Stimulated activated CD8-positive, alpha-beta memory T cell treated with anti-CD3 and anti-CD28 coated beads, Interleukin-15, amount 100 ng/mL, for 24 hours (primary cell): Measurements from ENCODE around the gene DLGAP1.
A peak's percentile ranks its signal among the peaks of the same experiment; 100 is the strongest.

Source experiments
- DNase-seq: peaks from one replicate; pipeline ENCODE4 v3.0.0-alpha.2; 2020; ENCODE audit warnings: low read depth

DLGAP1 gene

DNA sequence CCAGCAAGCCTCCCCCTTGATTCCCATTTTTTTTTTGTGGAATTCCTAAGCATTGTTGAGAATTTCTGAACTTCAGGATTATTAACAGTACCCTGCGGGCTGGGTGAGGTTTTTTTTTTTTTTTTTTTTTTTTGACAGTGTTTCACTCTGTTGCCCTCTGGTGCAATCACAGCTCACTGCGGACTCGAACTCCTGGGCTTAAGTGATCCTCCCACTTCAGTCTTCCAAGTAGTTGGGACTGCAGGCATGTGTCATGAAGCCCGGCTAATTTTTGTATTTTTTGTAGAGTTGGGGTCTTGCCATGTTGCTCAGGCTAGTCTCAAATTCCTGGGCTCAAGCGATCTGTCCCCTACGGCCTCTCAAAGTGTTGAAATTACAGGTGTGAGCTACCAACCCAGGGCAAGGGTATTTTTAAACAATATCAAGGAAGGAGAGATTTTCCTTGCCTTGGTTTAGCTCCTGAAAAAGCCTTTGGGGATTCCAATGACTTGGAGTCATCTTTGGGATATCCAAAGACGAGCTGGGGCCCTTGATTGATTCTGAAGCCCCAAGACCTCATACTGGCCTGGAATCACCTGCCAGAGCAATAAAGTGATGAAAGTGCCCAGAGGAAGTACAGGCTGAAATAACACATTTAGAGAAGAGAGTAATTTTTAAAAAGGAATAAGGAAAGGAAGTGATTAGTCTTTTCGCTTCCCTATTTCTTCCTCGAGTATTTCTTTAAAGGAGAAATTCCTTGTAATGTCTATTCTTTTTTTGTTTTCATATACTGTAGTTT is 764.9 kb downstream of the DLGAP1 start:
- DNase-seq, result no peak

DNA sequence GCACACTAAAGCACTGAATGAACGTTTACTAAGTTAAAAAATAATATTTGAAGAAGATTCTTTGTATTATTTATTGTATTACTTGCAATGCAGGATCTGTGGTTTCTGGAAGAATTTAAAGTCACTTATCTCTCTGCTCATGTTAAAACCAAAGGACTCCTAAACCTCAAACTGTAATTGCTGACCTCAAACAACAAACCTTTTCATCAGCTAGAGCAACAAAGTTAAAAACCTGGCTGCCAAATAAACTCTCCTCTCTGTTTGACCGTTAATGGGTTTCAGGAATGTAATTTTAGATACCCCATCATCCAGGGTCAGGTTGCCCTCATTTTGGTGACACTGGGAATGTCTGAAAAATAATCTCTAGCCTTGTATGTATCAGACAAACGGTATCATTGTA is 766.0 kb downstream of the DLGAP1 start:
- no peak for DNase-seq

DNA sequence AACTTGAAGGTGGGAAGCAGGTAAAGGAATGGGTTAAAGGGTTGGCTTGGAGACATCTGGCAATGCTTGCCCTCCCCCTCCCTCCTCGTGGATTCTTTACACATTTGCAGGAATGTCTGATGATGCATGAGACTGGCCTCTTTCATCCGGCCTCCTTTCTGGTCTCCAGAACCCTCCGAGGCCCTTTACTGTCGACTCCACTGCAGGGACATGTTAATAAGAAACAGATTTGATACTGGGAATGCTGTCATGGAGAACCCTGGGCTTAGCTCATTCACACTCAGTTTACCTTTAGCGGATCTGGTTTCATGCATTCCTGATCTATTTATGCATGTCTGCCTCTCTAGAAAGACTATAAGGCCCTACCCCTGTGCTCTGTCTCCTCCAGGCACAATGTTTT is 766.4 kb downstream of the DLGAP1 start:
- no peak for DNase-seq

DNA sequence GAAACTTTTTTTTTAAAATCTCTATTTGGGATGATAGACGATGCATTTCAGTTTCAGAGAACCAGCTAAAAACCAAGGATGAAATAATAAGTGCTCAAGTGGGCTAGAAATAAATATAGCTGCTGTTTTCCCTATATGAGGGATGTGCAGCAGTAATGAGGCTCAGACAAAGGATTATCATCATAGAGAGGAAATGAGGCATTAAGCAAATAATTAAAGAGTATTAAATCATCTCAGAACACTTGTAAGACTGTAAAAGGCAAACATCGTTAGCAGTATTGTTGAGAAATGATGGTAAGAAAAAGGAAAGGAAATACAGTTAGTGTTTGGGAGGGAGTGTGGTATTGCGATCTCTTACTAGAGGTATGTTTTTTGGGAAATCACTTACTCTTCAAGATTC is 771.6 kb downstream of the DLGAP1 start:
- DNase-seq, result no peak

DNA sequence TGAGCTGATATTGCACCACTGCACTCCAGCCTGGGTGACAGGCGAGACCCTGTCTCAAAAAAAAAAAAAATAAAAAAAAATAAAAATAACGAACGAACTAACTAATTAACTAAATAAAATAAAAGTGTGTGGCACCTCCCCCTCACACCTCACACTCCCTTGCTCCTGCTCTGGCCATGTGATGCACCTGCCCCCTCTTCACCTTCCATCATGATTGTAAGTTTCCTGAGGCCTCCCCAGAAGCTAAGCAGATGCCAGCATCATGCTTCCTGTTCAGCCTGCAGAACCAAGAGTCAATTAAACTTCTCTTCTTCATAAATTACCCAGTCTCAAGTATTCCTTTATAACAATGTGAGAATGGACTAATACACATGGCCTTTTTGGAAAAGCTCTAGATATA is 773.0 kb downstream of the DLGAP1 start:
- no peak for DNase-seq

DNA sequence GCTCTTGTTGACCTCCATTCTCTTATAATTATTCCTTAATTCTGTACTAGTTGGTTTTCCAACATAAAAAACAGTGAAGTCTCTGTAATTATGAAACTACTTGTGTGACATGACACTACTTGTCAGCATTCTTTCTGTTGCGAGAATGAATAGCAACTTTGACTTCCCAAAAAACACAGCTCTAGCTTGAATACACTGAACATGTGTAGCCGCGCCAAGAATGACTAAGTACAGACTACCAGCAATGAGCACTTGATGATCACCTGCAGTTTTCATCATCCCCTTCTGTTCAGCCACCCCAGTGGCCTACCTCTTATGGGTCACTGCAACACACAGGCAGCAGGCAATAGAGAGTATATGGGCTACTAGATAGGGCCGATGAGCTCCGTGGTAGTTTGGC is 775.9 kb downstream of the DLGAP1 start:
- no peak for DNase-seq

DNA sequence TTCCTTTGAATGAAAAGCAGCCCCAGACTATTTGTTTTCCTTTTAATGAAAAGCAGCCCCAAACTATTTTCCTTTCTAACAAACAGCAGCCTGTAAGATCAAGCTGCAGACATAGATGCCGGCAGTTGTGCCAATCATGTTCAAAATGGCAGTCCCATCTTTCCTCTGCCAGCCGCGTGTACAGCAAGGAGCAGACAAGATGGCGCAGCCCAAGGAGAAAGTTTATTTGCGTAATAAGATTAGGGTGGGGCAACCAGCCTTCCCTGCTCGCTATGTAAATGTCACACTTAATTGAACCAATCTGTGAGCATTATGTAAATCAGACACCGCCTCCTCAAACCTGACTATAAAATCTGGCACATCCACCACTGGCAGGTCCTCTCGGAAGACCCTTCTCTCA is 779.1 kb downstream of the DLGAP1 start:
- DNase-seq, result no peak

DNA sequence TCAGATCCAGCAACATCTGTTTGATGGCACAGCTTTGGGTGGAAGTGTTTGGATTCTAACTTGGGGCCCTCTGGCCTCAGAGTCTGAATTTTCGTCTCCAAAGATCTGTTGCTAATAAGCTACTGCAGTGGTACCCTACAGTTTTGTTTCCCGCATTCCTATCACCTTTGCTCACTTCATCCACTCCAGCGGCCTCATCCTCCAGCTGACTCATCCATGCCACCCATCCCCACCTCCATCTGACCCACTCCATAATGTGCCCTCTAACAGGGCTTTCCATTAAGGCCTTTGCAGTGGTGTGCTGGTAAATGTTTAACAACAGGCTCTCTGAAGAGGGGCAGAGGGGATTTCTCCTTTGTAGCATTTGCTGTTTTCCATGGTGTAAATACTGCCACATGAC is 779.7 kb downstream of the DLGAP1 start:
- no peak for DNase-seq

DNA sequence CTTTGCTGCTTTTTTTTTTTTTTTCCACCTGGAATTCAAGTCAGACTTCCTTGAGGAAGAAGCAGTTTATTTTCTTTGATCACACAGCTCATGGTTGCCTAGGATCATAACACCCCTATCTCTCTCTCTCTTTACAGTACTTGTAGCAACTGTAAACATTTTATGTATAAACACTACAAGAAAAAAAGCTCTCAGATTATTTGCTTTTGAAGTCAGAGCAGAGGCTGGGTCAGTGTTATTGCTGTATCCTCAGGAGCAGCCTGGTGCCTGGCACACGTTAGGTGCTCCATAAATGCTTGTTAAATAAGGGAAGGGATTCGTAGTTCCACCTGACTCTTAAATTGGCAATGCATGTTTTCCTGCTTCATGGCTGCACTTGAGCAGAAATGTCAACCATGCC is 783.9 kb downstream of the DLGAP1 start:
- no peak for DNase-seq

DNA sequence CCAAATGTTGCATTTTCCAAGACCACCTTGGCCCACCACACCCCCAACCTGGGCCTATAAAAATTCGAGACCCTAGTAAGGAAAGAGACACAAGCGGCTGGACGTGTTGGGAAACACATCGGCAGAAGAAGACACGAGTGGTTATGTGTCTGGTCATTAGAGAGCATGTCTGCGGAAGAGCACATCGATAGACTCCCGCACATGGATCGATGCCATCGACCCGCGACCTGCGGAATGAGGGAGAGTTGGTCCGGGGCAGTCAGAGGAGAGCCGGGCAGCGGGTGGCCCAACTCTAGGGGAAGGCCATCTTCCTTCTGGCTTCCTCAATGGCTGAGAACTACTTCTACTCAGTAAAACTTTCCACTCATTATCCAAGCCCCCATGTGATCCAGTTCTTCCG is 785.7 kb downstream of the DLGAP1 start:
- no peak for DNase-seq

DNA sequence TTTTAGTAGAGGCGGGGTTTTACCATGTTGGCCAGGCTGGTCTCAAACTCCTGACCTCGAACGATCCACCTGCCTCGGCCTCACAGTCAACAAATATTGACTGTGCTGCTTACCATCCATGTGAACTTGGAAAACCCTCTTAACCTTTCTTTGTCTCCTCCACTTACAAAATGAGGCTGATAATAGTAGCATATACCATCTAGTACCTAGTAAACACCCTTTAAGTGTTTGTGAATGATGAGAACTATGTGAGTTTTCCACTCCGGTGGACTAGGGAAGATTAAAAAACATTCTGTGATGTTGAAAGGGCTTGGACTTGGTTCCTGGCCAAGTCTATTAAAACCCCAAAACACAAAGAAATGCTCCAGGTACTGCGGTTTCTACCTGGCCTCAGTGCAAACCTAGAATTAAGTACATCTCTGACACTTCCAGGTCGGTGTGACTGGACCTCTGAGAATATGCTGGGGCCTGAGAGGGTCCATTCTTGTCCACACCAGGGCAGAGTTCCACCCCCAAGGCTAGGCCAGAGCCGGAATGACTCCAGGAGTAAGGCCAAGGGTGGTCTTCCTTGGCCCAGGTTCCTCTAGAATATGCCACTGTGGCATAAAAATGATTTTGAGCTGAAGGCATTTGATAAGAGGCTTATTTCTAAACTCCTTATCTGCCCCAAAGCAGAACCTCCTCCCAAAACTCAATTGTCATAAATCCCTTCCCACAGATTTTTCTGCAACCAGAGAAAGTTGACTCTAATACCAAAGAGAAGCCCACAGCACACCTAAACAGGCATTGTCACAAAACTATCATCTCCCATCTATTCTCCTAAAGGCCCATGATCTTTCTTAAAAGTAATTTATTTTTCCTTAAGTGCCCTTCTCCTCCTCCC is 787.6 kb downstream of the DLGAP1 start:
- no peak for DNase-seq

DNA sequence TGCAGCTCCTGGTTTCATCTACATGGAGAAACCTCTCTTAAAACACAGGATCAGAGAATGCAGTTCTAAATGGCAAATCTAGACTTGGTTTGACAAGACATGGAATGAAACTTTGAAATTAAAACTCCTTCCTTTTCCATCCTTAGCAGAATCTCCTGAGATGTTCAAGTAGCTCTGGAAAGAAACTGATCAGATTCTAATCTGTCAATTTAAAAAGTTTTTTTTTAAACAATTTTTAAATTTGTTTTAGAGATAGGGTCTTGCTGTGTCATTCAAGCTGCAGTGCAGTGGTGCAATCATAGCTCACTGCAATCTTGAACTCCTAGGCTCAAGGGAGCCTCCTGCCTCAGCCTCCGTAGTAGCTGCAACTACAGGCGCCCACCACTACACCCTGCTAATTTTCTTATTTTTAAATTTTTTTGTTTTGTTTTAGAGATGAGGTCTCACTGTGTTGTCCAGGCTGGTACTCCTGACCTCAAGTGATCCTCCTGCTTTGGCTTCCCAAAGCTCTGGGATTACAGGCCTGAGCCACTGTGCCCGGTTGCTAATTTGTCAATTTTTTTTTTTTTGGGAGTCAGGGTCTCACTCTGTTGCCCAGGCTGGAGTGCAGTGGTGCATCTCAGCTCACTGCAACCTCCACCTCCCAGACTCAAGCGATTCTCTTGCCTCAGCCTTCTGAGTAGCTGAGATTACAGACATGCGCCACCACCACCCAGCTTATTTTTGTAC is 788.4 kb downstream of the DLGAP1 start:
- DNase-seq, result no peak

DNA sequence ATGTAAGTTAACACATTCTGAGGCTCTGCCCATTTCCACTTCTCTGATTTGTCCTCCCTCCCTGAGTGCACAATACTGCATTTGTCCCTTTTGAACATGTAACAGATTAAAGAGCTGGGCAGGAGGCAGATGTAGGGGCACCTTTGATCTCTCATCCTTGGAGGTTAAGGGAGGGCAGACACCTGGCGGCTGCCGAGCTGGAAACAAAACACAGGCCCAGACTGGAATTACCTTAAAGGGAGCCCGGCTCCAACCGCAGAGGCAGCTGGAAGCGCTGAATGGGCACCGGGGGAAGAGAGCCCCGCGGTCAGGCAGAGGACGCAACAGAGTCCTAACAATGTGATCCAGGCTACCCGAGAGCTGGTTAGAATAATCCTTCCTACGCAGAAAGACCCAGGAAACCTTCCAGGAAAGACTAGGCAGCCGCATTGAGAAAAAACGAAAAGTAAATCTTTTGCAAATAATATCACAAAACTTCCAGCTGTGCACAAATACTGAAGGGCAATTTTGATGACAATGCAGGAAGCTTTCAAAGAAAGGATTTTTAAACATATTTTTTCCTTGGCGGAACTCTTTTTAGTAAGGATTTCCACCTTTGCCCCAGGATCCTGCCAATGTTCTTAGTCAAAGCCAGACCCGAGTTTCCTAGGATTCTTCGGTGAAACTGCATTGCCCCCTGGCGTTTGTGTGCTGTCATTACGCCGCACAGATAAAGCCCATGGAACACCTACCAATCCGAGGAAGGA is 789.2 kb downstream of the DLGAP1 start:
- DNase-seq, result peak; percentile 22

DNA sequence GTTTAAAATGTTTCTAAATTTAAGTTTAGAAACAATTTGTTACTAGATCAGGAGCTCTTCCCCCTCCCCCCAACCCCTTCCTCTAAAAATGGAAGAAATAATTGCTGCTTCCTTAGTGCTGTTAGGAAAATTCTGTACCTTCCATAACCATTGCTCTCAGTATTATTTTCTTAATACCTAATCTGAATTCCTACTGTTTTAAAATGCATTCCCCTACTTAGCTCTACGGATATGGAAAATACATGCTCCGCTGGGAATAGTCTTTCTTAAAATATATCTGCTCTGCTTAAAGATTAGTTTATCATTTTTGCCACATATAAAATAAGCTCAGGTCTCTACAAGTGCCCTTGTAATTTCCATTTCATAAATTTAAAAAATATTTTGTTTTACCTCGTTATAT is 789.9 kb downstream of the DLGAP1 start:
- DNase-seq, result no peak

DNA sequence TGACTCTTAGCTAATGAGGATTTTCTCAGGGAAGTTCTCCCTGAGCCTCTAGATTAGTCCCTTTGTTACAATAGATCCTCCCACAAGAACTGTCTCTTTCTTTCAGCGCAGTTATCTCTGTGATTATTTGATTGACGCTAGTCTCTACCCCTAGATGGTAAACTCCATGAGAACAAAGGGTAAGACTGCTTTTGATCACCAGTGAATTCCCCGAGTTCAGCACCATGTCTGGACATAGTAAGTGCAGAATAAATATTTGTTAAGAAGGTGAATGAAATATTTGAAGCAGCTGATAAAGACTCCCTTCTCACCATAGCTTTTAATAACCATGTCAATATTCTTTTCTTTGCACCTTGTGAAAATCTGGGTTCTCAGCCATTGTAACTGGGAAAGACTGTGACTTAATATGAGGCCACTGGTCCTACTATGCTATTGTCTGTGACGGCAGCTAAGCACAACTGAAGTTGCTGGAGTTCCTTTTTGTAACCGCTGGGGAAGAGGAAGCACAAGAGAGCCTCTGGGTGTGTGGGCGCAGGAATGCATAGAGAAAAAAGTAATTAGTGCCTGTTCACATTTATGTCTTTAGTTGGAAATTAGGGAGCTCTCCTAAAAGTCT is 790.4 kb downstream of the DLGAP1 start:
- DNase-seq, result no peak

DNA sequence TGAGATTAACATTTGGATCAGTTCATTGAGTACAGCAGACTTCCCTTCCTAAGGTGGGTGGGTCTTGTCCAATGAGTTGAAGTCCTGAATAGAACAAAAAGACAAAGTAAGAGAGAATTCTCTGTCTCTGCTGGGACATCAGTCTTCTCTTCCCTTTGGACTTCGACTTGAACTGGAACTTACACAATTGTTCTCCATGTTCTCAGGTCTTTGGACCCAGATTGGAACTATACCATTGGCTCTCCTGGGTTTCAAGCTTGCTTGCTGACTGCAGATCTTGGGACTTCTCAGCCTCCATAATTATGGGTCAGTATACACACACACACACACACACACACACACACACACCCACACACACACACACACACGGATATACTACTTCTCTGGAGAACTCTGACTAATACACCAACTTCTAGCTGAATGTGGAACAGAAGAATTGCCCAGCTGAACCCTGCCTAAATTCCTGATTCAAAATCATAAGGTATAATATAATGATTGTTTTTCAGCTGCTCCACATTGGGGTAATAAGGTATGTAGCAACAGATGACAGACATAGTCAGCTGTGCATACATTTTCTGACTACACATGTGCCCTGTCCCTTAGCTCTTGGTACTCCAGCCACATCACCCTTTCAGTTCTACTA is 791.1 kb downstream of the DLGAP1 start:
- no peak for DNase-seq

DNA sequence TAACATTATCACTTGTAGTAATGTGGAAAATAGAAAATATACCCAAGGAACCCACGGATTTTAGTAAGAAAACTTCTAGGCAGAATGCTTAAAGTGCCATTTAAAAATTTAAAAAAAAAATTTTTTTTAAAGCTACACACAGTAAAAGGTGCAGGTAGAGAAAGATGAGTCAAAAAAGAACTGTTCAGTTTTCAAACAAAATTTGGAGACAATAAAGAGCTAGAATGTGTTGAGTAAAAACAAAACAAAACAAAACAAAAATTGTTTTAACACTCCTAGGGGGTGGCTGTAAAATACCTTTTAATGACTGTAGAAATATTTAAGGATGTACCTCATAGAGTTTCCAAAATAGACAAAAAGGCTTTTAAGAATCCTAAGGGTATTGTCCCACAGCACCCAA is 793.1 kb downstream of the DLGAP1 start:
- no peak for DNase-seq

DNA sequence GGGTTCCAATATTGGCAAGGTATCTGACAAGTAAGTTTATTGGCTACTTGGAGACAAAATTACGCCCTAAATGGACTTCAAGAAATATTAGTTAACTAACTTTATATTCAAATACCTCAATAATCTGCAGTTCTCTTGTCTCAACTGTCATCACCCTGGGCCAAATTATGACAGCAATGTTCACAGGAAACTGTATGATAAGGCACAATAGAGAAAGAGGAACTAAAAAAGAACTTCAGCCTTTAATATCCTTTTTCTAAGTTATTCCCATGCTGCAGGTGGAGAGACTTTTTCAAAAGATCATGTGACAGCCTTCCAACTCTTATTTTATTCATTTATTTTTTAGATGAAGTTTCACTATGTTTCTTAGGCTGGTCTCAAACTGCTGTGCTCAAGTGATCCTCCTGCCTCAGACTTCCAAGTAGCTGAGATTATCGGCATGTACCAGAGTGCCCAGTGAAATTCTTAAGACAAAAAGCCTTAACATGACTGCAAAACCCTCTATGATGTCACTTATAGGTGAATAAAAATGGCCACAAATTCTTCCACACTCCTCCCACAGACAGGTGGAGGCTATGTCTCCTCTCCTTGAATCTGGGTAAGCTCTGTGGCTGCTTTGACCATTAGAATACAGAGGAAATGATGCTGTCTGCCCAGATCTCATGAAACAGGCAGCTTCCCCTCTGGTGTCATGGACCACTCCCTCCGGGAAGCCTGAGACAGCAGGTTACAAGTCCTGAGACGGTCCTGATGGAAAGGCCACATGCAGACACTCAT is 794.2 kb downstream of the DLGAP1 start:
- DNase-seq, result no peak

DNA sequence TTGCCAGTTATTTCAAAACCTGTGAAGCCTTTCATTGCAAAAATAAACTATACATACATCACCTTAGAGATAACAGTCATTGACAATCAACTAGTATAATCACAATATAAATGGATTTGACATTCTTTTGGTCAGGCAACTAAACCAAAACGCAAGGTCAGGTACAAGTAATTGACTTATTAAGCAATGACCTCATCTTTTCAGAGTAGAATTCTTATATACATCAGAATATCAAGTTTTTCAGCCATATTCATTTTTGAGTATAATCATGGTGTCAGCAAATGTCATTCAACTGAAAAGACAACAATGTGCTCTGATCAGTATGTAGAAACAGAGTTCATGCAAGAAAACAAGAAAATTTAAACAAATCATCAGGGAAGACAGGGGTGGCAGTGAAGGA is 796.6 kb downstream of the DLGAP1 start:
- no peak for DNase-seq
